Left hindlimb (tissue), 1 donor: ENCODE data around the gene PPP2R2B.

ENCODE experiments used
- DNase-seq: peaks from one replicate; pipeline ENCODE4 v3.0.0-alpha.2; 2018

The PPP2R2B gene

GRCh38 chr5:146884066-146884626 is 5.6 kb upstream of the PPP2R2B start:
- DNase-seq, result no peak

- DNase-seq, result no peak
These were observed 5.0 kb upstream of the PPP2R2B start for GRCh38 chr5:146883511-146883910.

DNA sequence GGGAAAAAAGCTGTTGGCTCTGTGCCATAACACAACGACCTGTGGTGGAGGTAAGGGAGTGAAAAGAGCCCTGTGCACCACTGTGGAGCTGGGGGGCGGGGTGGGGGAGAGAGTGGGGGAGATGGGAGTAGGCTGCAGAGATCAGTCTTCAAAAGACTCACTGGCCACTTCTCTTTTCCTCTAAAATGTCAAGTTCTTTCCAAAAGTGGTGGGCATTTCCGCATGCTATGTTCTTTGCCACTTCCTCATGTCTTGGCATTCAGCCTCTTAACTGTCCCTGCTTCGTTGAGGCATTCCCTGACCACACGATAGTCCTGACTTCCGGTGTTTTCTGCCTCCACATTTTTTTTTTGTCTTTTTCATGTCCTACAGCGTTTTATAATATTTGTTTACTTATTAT is 2.4 kb upstream of the PPP2R2B start:
- DNase-seq, result no peak

DNA sequence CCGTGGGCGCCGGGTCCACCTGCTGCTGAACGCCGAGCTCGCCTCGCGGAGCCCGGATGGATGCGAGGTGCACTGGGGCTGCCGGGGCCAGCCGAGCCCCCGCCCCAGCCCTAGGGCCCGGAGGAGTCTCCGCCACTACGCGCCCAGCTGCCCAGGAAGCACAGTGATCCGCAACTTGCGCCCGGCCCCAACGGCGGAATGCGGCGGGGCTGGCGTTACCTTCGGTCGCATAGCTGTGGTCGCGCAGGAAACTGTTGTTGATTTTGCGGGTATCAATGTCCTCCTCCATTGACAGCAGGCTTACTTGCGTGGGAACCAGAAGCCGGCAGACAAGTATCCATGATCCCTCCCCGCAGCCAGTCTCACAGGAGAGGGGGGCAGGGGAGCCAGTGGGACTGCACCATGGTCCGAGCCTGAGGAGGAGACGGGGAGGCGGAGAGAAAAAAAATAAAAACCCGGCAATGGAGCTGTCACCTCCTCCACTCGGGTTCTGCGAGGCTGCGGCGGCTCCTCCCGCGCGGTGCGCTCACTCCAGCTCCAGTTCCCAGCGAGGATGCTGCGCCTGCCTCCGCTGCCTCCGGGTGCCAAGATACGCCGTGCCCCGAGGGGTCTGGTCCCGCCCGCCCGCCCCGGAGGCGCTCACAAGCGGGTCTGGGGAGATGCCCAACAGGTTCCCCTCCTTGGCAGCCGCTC is 628 bp downstream of the PPP2R2B start:
- DNase-seq, result no peak

- DNase-seq, result no peak
These were observed 1.3 kb downstream of the PPP2R2B start for GRCh38 chr5:146877178-146877681.

DNA sequence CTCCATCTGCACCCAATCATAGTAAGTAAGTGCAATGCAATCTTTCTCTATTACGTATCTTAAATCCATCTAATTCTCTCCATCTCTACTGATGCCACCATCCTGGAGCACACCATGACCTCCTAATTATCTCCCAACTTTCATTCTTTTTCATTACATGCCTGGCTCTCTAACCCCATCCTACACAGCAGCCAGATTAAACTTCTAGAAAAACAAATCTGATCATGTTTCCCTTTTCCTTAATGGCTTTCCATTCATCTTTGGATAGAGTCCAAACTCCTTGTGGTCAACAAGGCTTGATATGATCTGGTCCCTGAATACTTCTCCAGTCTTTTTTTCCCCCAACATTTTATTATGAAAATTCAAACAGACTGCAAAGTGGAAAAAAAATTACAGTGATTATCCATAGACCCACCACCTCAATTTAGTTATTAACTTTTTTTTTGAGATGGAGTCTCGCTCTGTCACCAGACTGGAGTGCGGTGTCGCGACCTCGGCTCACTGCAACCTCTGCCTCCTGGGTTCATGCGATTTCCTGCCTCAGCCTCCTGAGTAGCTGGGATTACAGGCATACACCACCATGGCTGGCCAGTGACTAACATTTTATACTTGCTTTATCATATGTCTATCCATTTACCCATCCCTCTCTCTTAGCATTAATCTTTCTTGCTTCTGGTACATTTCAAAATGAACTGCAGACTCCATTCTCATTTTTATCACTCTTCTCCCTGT is 5.2 kb downstream of the PPP2R2B start:
- no peak for DNase-seq

DNA sequence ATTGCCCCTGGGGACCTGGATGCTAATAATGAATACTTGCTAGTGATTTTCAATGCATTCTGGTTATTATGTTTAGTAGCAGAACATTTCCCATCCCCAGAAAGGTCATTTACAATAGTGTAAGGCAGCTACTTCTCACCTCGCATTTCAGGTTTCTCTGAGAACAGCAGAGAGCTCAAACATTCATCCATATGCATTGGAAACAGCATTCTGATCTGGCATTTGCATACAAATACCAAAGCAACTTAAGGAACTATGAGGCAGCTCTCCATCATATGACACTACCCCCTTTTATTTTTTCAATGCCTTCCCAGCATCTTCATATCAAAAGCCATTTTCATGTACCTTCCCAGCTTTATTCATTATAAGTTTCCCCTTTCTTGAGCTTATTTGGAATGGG is 6.4 kb downstream of the PPP2R2B start:
- DNase-seq, result no peak

DNA sequence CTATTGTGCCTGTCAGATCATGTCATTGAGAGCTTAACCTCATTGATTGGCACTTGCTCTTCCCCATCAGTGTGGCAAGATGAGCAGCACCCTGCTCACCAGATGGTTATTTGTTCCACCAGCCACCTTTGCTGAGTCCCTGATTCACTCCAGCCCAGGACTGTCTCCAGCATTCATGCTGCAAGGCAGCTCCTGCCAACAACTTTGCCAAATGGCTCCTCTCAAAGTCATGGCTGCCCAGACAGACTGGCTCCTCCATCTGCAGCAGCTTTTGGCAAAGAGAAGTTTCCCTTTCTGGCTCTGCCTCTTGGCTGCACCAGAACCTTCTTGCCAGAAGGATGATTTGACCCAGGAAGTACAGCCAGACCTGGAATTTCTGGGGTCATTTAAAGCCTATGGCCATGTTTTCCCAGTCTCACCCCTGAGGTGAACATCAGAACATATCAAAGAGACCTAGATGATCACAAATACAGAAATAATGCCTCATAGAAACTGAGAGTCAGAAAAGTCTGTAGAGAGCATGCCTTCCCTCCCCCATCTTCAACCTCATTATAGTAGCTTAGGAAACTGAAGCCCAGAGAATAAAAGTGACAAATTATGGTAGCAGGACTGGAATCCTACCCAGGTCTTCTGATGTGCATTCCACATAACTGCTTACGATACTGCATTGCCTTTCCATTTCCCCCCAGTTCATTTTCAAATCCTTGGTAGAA is 10.4 kb downstream of the PPP2R2B start:
- DNase-seq, result no peak

DNA sequence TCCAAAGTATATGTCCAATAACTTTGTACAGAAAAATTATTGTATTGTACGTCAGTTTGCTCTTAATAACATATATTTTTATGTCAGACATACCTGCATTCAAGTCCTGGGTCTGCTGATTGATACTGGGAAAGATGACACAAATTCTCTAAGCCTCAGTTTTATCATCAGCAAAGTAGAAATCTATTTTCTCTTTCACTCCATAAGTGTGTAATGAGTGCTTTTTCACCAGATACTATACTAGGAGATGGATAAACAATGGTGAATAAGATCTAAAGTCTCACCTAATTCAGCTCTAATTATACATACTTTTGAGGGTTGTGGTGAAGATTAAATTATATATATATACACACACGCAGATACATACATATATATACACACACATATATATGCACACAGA is 12.3 kb downstream of the PPP2R2B start:
- DNase-seq, result no peak

DNA sequence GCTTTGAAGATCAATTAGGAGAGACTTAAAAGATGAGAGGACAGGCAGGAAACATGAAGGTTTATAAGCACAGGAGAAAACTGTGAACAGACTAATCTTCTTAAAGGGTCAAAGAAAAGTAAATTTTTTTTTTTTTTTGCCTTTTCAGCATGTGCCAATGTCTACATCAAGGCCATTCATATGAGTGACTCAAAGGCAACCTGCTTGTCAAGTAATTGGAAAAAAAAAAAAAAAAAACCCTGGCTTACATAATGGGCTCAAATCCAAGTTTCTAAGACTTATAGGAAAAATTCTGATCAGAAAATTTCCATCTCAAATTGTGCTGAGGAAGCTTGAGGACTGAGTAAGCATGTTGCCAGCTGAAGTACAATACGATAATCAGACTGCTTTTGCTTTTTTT is 15.9 kb downstream of the PPP2R2B start:
- DNase-seq, result no peak

- no peak for DNase-seq
These were observed 18.2 kb downstream of the PPP2R2B start for GRCh38 chr5:146860213-146860893.

DNA sequence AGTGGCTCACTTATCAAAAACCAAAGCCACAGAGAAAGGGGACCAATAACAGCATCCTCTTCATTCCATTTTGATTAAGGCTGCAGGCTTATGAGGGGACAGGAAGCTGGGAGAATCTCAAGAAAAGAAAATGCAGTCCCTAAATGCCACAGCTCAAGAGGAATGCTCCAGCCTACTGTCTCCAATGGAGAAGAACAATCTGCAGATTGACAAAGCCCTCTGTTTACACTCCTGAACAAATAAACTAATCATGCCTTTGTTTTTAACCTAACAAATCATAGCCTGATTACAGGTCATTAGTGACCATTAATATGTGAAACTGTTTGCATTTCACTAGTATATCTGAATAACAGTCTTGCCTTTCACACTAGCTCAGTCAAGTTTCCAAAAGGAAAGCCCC is 26.5 kb downstream of the PPP2R2B start:
- DNase-seq, result no peak

DNA sequence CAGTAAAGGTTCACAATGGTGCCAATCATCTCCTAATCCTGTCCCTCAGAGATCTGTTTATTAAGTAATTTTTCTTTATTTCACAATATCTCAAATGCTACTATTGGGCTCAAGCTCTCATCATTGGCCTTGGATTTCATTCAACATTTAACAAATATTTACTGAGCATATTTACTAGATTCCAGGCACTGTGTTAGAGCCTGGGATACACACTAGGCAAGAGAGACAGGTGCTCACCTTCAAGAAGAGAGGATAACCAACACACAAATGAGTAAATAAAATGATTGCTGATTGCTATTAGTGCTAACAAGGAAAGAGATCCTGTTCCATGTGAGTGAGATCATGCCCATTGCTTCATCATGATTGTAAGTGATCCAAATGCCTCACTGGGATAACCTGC is 27.4 kb downstream of the PPP2R2B start:
- DNase-seq, result no peak

DNA sequence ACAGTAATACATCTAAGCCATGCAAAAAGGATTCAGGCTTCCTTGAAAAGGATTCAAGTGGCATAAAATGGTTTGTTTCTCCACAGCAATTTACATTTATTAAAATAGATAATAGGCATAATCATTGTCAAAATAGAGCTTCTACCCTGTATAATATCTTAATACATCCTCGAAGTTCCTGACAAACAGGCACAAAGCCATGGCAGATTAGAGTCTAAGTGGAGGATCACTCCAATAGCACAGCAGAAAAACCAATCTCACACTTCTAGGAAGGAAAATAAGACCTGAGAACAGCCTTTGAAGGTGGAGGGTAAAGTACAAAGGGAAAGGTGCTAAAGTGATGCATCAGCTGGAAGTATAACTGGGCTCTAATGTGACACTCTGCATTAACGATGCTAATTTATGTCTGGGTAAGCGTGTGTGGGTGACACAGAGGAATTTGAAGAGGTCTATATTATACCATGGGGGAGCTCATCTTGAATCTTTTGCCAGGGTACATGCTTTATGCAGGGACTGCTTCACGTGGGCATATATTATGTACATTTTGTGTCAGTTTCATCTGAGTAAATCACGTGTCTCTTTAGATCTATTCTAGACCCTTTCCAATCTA is 28.8 kb downstream of the PPP2R2B start:
- no peak for DNase-seq

GRCh38 chr5:146848133-146848532 is 30.4 kb downstream of the PPP2R2B start:
- DNase-seq, result no peak

- no peak for DNase-seq
These were observed 38.5 kb downstream of the PPP2R2B start for GRCh38 chr5:146840016-146840415.

- no peak for DNase-seq
These were observed 42.2 kb downstream of the PPP2R2B start for GRCh38 chr5:146836226-146836842.

- DNase-seq, result no peak
These were observed 45.4 kb downstream of the PPP2R2B start for GRCh38 chr5:146832985-146833732.

DNA sequence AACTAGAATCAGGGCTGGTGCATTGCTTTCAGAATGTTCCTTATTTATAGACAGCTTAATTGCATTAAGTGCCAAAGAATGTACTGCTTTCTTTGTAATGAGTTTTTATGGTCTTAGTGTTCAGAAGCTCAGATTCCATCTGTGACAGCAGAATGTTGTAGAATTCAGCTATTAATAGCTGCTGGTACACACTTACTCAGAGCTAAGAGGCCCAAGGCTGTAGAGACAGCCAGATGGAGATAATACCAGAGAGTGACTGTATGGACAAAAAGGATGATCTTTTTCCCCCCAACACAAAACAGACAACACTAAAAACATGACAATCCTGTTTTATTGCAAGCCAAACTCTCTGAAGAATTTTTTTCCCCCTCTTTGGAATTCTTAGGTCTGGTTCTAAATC is 50.2 kb downstream of the PPP2R2B start:
- no peak for DNase-seq

- DNase-seq, result no peak
These were observed 50.7 kb downstream of the PPP2R2B start for GRCh38 chr5:146827901-146828300.

DNA sequence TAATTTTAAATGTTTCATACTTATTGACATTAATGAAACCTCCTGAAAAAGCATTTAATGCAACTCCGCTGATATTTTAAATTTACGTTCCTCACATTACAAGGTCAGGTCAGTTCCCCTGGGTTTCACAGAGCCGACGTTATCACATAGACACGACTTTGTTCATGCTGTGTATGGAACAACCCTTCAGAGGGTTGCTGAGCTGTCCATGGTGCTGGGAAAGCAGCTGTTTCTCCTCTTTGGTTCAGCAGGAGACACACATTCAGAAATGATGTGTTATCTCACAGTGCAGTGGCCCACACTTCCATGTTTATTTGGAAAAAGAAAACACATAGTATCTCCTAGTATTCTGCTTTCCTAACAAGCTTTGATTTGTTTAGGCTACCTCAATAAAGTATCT is 53.5 kb downstream of the PPP2R2B start:
- peak; percentile 42 for DNase-seq
